HepG2 (cell line): ENCODE results near the gene SNHG17. TPM values are rescaled to one million over a fixed set of nuclear protein-coding genes. Genes with fewer than 3 reads are reported as not detected.

ENCODE experiments used
- ATAC-seq: fragments of 200-7000 bp; cut with Tn5 transposase; 3 replicates; pipeline ENCODE4 v1.9.1; 2020; ENCODE audit warnings: mild to moderate bottlenecking, moderate library complexity
- BruUV-seq: library from RNA; stranded (reverse); fragments of 400-500 nt; replicated peaks from 2 replicates; lab custom pipeline; 2021; lab: Mats Ljungman, UMichigan
- CTCF ChIA-PET: fragments of 300-600 bp; formaldehyde crosslinking; extraction: SDS; loops from one replicate; lab custom pipeline; 2021; ENCODE audit warnings: low total read pairs, inconsistent platforms, low intra/inter-chr PET ratio; lab: Yijun Ruan, JAX
- POLR2A ChIA-PET: fragments of 350-600 bp; sonication (Branson Sonifier 250); formaldehyde crosslinking; loops from one replicate; lab custom pipeline; 2020; ENCODE audit warnings: antibody characterized with exemption, inconsistent platforms; lab: Yijun Ruan, JAX
- DNase-seq: peaks from one replicate; pipeline ENCODE4 v3.0.0-alpha.2; 2015; ENCODE audit warnings: low spot score
- FAIRE-seq: peaks from 3 replicates; lab custom pipeline; 2011; peaks lifted over from hg19 to GRCh38; lab: Jason Lieb, UNC
- H2AFZ ChIP-seq: one replicate; pipeline ENCODE4 v1.6.1; 2011; ENCODE audit warnings: low read length, inconsistent platforms
- H3K27ac ChIP-seq: fragments of 300-600 bp; 3 replicates; pipeline ENCODE4 v1.8.0; 2011; ENCODE audit warnings: mixed run types, mild to moderate bottlenecking, mixed read lengths, low read length, inconsistent platforms; ENCODE audit not compliant: insufficient read depth; ENCODE audit errors: extremely low read length
- H3K27me3 ChIP-seq, 2 experiments: fragments of 200-600 bp in 1 of 2; 2 replicates in 1 of 2; 3 replicates in 1 of 2; pipeline versions ENCODE4 v1.6.0 to v1.8.0; 2011; ENCODE audit warnings: low read length in 2 of 2, mild to moderate bottlenecking in 2 of 2, moderate library complexity in 2 of 2, inconsistent platforms in 1 of 2; ENCODE audit not compliant: insufficient read depth in 2 of 2, control insufficient read depth in 1 of 2
- H3K36me3 ChIP-seq, 2 experiments: fragments of 200-600 bp in 1 of 2; replicated peaks in 1 of 2; 2 replicates in 1 of 2; 3 replicates in 1 of 2; pipeline versions ENCODE4 v1.5.1 to v1.8.0; 2011; ENCODE audit warnings: low read length in 2 of 2, inconsistent platforms in 1 of 2; ENCODE audit not compliant: insufficient read depth in 2 of 2, control insufficient read depth in 1 of 2
- H3K4me1 ChIP-seq: 2 replicates; pipeline ENCODE4 v1.5.1; 2012; ENCODE audit warnings: low read length, inconsistent platforms; ENCODE audit not compliant: insufficient read depth
- H3K4me2 ChIP-seq: 2 replicates; pipeline ENCODE4 v1.6.0; 2011; ENCODE audit warnings: low read depth, low read length, inconsistent platforms
- H3K4me3 ChIP-seq, 3 experiments: fragments of 200-600 bp in 1 of 3; sonication (generic), shearing (Covaris generic) in 1 of 3; replicated peaks in 1 of 3; 2 replicates each; pipeline ENCODE4 v1.5.1; 2011 to 2016; ENCODE audit warnings: low read length in 3 of 3, inconsistent platforms in 2 of 3, low read depth in 2 of 3, mild to moderate bottlenecking in 2 of 3, control low read depth in 1 of 3, mixed read lengths in 1 of 3; ENCODE audit not compliant: insufficient read depth in 1 of 3
- H3K79me2 ChIP-seq: one replicate; pipeline ENCODE4 v1.6.1; 2011; ENCODE audit warnings: low read length, inconsistent platforms; ENCODE audit not compliant: insufficient read depth
- H3K9ac ChIP-seq: 2 replicates; pipeline ENCODE4 v1.6.0; 2011; ENCODE audit warnings: mild to moderate bottlenecking, low read depth, low read length, inconsistent platforms; ENCODE audit not compliant: insufficient read depth
- H3K9me3 ChIP-seq: 2 replicates; pipeline ENCODE4 v1.5.1; 2012; ENCODE audit warnings: mild to moderate bottlenecking, low read length
- H4K20me1 ChIP-seq: 2 replicates; pipeline ENCODE4 v1.6.0; 2011; ENCODE audit warnings: inconsistent platforms, mild to moderate bottlenecking, low read length, moderate library complexity; ENCODE audit not compliant: insufficient read depth
- CENPX ChIP-seq: sonication (generic); formaldehyde crosslinking; IDR thresholded peaks from 2 replicates; pipeline ENCODE4 v1.9.0; 2021; ENCODE audit warnings: mild to moderate bottlenecking, missing genetic modification reagents, moderate library complexity
- ISL2 ChIP-seq: sonication (generic); formaldehyde crosslinking; IDR thresholded peaks from 2 replicates; pipeline ENCODE4 v1.5.0; 2020; ENCODE audit warnings: missing genetic modification reagents
- SMARCC2 ChIP-seq: fragments of 450-650 bp; IDR thresholded peaks from 2 replicates; pipeline ENCODE4 v1.6.1; 2017; ENCODE audit warnings: antibody characterized with exemption, mild to moderate bottlenecking
- SPEN ChIP-seq: sonication (generic); formaldehyde crosslinking; IDR thresholded peaks from 2 replicates; pipeline ENCODE4 v1.5.1; 2020; ENCODE audit warnings: low read depth, mild to moderate bottlenecking, missing genetic modification reagents
- ZC3H13 ChIP-seq: sonication (generic); formaldehyde crosslinking; IDR thresholded peaks from 2 replicates; pipeline ENCODE4 v1.8.1; 2023; ENCODE audit warnings: mild to moderate bottlenecking, missing genetic modification reagents, moderate library complexity
- ZFP82 ChIP-seq: sonication (generic); formaldehyde crosslinking; IDR thresholded peaks from 2 replicates; pipeline ENCODE4 v1.5.1; 2020; ENCODE audit warnings: mild to moderate bottlenecking, missing genetic modification reagents, borderline replicate concordance
- ZNF431 ChIP-seq: sonication (generic); formaldehyde crosslinking; IDR thresholded peaks from 2 replicates; pipeline ENCODE4 v1.9.0; 2022; ENCODE audit warnings: missing genetic modification reagents, low read depth, mild to moderate bottlenecking, borderline replicate concordance
- WGBS: methylation state at CpG from one replicate; pipeline ENCODE4 v1.1.6; 2017; ENCODE audit warnings: low lambda C conversion rate; 5-methylcytosine and 5-hydroxymethylcytosine counted together
- in situ Hi-C: cut with HindIII; loops from 2 replicates; pipeline ENCODE4 v1.10.0; 2017; ENCODE audit warnings: low pct_unique_long_range_greater_than_20kb; ENCODE audit not compliant: extremely low pct_ligation_motif_present
- intact Hi-C: fragments of 100-400 bp; cut with micrococcal nuclease; formaldehyde crosslinking; loops from one replicate; pipeline ENCODE4 v1.10.0; 2022; ENCODE audit not compliant: unreplicated experiment
- polyA plus RNA-seq, 8 experiments: library from polyadenylated mRNA; depleted of rRNA in 3 of 8; stranded (reverse) in 7 of 8; unstranded in 1 of 8; fragments of >200 nt; fragmentation: Illumina TruSeq in 4 of 8; extraction: Trizol in 4 of 8; gene quantifications; 2 replicates each; pipeline versions ENCODE4 v1.2.1 to v1.2.3, GENCODE V29; 2011 to 2016; ENCODE audit warnings: low read depth in 4 of 8, missing spikeins in 1 of 8, mixed read lengths in 1 of 8; ENCODE audit not compliant: insufficient read depth in 1 of 8
- total RNA-seq, 5 experiments: library from RNA; depleted of rRNA; stranded (reverse); fragments of >200 nt; fragmentation: Illumina TruSeq; extraction: Trizol; gene quantifications; 2 replicates each; pipeline ENCODE4 v1.2.3, GENCODE V29; 2016; ENCODE audit warnings: low read depth in 1 of 5
- TF ChIP-seq, protein P1 (sequence below): sonication (generic); formaldehyde crosslinking; IDR thresholded peaks from 2 replicates; pipeline ENCODE4 v1.8.1; 2022; ENCODE audit warnings: low read depth, mild to moderate bottlenecking, missing genetic modification reagents
- TF ChIP-seq, protein P2 (sequence below): sonication (generic); formaldehyde crosslinking; IDR thresholded peaks from 2 replicates; pipeline ENCODE4 v1.4.0; 2020; ENCODE audit warnings: missing genetic modification reagents

SNHG17 gene
- total and polyA plus RNA-seq, 2 of the 13 experiments (the other 11 are each of a cell fraction or from before 2014, with no cell fraction given) = 26.2 to 41.2 TPM

DNA sequence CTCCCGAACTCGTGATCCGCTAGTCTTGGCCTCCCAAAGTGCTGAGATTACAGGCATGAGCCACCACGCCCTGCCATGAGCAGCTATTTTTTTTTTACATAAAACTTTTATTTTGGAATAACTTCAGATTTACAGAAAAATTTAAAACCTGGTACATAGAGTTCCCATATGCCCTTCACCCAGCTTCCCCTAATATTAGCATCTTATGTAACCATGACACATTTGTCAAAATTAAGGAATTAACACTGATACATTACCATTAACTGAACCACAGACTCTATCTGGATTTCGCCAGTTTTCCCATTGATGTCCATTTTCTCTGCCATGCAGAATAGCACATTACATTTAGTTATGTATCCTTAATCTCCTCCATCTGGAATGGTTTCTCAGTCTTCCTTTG is 23.2 kb upstream of the SNHG17 start:
- DNase-seq = no peak
- POLR2A ChIA-PET = interaction anchor here (0.8 to 2.3 kb wide), 4 partner anchors 10 to 24 kb away, joined by 3 to 9 read pairs (median 6); partner anchors contain the start of genes RALGAPB and SNHG17
- BruUV-seq = no TSS peak
- H4K20me1 ChIP-seq = no peaks in the 10 kb centered on the region
- WGBS = 74% methylated on average over 5 of the region's 5 CpGs
- H2AFZ ChIP-seq = no peak overlapping the region
- in situ Hi-C loops = no loop called here
- TF ChIP-seq ZNF431 = no peak
- TF ChIP-seq ISL2 = no peak
- no peak for TF ChIP-seq CENPX (CRISPR knock-in tag)
- no peak for TF ChIP-seq SPEN (CRISPR knock-in tag)
- TF ChIP-seq, protein P1, sequence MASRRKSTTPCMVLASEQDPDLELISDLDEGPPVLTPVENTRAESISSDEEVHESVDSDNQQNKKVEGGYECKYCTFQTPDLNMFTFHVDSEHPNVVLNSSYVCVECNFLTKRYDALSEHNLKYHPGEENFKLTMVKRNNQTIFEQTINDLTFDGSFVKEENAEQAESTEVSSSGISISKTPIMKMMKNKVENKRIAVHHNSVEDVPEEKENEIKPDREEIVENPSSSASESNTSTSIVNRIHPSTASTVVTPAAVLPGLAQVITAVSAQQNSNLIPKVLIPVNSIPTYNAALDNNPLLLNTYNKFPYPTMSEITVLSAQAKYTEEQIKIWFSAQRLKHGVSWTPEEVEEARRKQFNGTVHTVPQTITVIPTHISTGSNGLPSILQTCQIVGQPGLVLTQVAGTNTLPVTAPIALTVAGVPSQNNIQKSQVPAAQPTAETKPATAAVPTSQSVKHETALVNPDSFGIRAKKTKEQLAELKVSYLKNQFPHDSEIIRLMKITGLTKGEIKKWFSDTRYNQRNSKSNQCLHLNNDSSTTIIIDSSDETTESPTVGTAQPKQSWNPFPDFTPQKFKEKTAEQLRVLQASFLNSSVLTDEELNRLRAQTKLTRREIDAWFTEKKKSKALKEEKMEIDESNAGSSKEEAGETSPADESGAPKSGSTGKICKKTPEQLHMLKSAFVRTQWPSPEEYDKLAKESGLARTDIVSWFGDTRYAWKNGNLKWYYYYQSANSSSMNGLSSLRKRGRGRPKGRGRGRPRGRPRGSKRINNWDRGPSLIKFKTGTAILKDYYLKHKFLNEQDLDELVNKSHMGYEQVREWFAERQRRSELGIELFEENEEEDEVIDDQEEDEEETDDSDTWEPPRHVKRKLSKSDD (CRISPR knock-in tag) = no peak
- TF ChIP-seq, protein P2, sequence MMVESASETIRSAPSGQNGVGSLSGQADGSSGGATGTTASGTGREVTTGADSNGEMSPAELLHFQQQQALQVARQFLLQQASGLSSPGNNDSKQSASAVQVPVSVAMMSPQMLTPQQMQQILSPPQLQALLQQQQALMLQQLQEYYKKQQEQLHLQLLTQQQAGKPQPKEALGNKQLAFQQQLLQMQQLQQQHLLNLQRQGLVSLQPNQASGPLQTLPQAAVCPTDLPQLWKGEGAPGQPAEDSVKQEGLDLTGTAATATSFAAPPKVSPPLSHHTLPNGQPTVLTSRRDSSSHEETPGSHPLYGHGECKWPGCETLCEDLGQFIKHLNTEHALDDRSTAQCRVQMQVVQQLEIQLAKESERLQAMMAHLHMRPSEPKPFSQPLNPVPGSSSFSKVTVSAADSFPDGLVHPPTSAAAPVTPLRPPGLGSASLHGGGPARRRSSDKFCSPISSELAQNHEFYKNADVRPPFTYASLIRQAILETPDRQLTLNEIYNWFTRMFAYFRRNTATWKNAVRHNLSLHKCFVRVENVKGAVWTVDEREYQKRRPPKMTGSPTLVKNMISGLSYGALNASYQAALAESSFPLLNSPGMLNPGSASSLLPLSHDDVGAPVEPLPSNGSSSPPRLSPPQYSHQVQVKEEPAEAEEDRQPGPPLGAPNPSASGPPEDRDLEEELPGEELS (CRISPR knock-in tag) = no peak
- no peak for TF ChIP-seq ZFP82 (CRISPR knock-in tag)
- no peak for TF ChIP-seq ZC3H13 (CRISPR knock-in tag)
- TF ChIP-seq SMARCC2 = no peak
- TF ChIP-seq, all 625 proteins: peak for 0
- CTCF ChIA-PET = no interaction called here
- no peak for ATAC-seq
- no peak for FAIRE-seq
- H3K4me3 ChIP-seq = no peak overlapping the region
- peaks cover 11% of the 10 kb centered on the region for H3K4me1 ChIP-seq
- no peak overlapping the region for H3K9ac ChIP-seq
- H3K36me3 ChIP-seq = no peaks in the 10 kb centered on the region
- intact Hi-C loops = no loop called here
- H3K9me3 ChIP-seq = no peaks in the 10 kb centered on the region
- no peaks in the 10 kb centered on the region for H3K79me2 ChIP-seq
- no peaks in the 10 kb centered on the region for H3K27me3 ChIP-seq
- H3K4me2 ChIP-seq = no peak overlapping the region
- no peak overlapping the region for H3K27ac ChIP-seq
